Epithelial cell of umbilical artery (primary cell): Measurements from ENCODE around the gene RPUSD3. TPM values are rescaled to one million over a fixed set of nuclear protein-coding genes. Genes with fewer than 3 reads are reported as not detected.

ENCODE experiments used
- total RNA-seq: library from RNA; depleted of rRNA; stranded (reverse); fragments of >200 nt; gene quantifications from 2 replicates; pipeline ENCODE4 v1.2.3, GENCODE V29; 2014

Gene RPUSD3, protein sequence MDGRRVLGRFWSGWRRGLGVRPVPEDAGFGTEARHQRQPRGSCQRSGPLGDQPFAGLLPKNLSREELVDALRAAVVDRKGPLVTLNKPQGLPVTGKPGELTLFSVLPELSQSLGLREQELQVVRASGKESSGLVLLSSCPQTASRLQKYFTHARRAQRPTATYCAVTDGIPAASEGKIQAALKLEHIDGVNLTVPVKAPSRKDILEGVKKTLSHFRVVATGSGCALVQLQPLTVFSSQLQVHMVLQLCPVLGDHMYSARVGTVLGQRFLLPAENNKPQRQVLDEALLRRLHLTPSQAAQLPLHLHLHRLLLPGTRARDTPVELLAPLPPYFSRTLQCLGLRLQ
- 39.6 and 57.4 TPM in 2 replicates for total RNA-seq

DNA sequence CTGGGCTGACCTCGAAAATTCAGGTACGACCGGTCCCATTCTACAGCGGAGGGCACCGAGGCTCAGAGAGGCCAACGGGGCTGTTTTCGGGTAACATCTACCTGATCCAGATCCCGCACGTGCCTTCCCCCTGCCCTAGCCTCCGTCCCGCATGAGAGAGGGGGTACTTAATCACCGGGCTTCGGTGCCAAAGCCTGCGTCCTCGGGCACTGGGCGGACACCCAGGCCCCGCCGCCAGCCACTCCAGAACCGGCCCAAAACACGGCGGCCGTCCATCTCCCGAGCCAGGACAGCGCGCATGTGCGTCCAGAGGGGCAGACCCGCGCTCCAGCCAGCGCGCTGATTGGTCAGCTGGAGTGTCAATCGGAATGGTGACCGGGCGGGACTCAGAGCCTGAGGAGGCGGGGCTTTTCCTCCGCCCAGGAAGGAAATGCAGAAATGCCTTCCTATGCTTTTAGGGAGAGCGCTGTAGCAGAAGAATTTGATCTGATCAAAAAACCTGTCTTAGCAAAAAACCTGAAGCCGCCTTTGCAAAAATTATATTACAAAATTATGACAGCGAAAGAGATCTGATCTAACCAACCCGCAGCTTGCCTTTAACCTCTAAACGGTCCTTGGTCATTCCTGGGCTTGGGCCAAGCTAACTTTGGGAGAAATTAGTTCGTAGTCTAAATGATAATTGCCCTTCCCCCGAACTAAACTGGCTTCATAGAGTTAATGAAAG lies at the start of gene RPUSD3:
Gene RPUSD3 (minus strand): TSS at position 294 of the 724 bp plus-strand sequence. CDS start 18 bp downstream, at position 276.

DNA sequence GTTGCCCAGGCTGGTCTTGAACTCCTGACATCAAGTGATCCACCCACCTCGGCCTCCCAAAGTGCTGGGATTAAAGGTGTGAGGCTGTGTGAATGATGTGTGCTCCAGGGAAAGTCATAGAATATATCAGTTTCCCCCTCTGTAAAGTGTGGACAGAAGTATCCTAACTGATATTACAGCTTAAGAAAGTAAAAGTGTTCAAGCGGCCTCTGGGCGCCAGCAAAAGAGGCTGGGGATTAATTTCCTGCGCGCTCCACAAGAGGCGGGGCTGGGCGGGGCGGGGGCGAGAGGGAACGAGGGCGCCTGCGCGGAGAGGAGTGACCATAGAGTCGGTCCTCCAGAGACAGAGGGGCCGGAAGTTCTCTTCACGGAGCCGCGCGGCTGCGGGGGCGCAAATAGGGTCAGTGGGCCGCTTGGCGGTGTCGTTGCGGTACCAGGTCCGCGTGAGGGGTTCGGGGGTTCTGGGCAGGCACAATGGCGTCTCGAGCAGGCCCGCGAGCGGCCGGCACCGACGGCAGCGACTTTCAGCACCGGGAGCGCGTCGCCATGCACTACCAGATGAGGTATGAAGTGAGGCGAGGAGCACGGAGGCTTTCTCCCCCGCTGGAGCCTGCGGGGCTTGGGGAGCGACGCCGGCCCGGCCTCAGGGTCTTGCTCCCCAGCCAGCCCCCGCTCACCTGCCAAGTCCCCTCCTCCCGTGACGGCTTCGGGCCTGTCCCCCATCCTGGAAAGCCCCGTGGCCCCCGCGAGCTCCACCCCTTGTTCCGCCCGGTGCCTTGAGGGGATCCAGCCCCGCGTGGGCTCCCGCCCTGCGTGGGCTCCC lies 46.7 kb upstream of the RPUSD3 start, which contains the start of gene JAGN1:
Gene JAGN1 (plus strand): TSS at position 362 of the 823 bp plus-strand sequence. CDS start 113 bp downstream, at position 475.

DNA sequence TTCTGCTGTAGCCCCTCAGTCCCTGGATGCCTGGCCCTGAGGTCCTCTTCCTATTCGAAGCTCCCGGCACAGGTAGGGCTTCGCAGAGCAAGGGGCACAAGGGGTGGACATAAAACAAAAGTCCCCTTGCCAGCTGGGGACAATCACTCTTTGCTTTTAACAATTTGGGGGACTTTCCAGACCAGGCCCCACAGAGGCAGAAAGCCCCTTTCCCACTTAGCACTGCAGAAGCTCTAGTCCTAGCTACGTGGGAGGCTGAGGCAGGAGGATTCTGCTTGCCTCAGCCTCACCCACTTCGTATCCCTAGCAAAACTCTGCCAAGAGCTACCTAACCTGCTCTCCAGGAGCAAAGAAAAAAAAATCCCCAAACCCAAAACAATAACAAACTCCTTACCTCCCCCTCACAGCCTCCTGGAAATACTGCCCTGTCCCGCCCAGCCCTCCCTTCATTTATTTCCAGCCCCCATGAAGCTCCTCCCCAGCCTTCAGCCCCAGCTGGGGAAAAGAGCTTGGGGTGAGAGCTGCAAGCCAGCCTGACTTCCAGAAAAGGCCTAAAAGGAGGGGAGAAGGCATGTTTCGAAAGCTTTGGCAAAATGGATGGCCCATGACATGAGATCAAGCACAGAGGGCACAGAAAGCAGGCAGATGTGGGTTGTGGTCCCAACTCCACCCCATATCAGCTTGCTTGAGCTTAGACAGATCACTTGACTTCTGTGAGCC lies 36.2 kb upstream of the RPUSD3 start, which contains the start of gene CIDEC:
Gene CIDEC (minus strand): TSS at position 424 of the 720 bp plus-strand sequence. CDS start 1,767 bp downstream, outside the sequence.

DNA sequence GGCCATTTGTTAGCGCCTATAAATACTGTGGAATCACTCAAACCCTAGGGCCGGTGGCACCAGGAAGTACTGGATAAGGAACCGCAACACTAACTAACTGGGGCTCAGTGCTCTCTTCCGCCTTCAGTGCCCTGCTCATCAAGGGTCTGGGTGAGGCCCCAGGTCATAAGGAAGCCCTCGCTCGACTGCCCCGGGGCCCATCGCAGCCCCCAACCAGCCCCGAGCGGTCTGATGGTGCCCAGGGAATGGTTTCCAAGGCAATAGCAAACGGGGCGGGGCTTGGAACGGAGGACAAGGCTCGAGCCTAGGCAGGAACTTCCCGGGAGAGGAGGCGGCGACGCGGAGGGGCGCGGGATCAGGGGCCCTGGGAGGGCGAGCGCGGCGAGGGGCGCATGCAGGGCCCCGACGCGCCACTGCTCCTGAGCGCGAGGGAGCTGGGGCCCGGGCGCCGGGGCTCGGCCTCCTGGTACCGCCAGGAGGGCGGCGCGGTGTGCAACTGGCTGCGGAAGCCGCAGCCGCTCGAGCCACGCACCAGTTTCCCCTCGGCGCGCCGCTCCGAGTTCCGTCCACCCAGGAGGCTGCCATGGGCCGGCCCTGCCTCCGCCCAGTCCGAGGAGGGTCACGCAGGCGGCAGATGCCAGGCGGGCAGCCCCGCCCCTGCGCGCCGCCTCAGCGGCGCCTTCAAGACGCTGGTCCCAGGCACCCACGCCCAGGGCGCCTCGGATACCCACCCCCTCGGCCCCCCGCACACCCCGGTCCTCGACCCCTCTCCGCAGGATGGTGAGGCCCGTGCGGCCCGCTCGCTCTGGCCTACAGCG lies 34.0 kb downstream of the RPUSD3 start, which contains the start of gene TTLL3:
Gene TTLL3 (plus strand): TSS at position 648 of the 818 bp plus-strand sequence. CDS start 400 bp downstream, outside the sequence.

DNA sequence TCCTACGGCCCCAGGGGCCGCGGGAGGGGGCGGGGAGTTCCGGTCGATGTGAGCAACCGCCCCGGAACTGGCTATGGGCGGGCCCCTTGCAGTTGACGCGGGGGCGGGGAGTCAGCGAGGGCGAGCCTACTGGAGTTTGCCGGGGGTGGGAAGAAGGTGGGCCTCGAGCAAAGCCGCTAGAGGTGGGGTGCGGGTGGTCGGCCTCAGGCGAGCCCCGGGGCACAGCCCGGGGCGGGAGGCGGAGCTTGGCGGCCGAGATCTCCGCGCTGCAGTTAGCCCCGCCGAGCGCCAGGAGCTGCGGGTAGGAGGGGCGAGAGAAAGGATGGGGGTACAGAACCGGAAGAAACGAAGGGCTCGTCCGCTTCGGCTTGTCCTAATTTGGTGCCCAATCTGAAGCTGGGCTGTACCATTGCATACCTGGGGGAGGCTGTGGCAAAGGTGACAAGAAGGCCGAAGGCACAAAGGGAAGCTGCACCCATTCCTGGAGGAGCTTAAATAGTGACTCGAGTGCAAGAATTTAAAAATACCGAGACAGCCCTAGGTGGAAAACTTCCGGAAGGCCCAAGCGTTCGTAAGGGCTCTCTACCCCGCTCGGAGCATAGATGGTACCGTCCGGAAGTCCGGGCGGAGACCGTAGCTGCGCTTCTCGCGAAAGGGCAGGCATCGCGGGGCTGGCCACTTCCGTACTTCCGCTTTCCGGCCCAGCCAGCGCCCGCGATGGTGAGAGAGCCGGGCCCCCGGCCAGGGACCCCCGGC lies 51.2 kb downstream of the RPUSD3 start, which contains the start of the genes ARPC4 and TADA3:
Gene ARPC4 (plus strand): TSS at position 678 of the 756 bp plus-strand sequence. CDS start 40 bp downstream, at position 718.
Gene TADA3 (minus strand): TSS at position 69 of the 756 bp plus-strand sequence. CDS start 1,007 bp downstream, outside the sequence.

Other genes with a start within 250 kb of the RPUSD3 start
- gene MTMR14, start 194.5 kb downstream of the RPUSD3 start, total RNA-seq, result 60.0 and 61.4 TPM in 2 replicates
- not detected in 2 replicates for gene CPNE9, start 140.2 kb downstream of the RPUSD3 start, total RNA-seq
- 16.9 and 19.8 TPM in 2 replicates for gene BRPF1, start 112.3 kb downstream of the RPUSD3 start, total RNA-seq
- 16.9 and 19.3 TPM in 2 replicates for gene OGG1, start 94.1 kb downstream of the RPUSD3 start, total RNA-seq
- 39.6 and 59.9 TPM in 2 replicates for gene CAMK1, start 74.1 kb downstream of the RPUSD3 start, total RNA-seq
- gene TADA3, start 51.5 kb downstream of the RPUSD3 start, total RNA-seq, result 32.7 and 36.7 TPM in 2 replicates
- 379 and 401 TPM in 2 replicates for gene ARPC4, start 50.9 kb downstream of the RPUSD3 start, total RNA-seq
- 5.8 and 8.7 TPM in 2 replicates for gene TTLL3, start 33.7 kb downstream of the RPUSD3 start, total RNA-seq
- gene CIDEC, start 36.2 kb upstream of the RPUSD3 start, total RNA-seq, result not detected in 2 replicates
- gene JAGN1, start 46.6 kb upstream of the RPUSD3 start, total RNA-seq, result 40.1 and 43.2 TPM in 2 replicates
- 0.32 TPM in 1 of 2 replicates, not detected in the other for gene IL17RE, start 58.8 kb upstream of the RPUSD3 start, total RNA-seq
- gene IL17RC, start 73.1 kb upstream of the RPUSD3 start, total RNA-seq, result 21.7 and 23.1 TPM in 2 replicates
- 27.6 and 39.4 TPM in 2 replicates for gene CRELD1, start 89.8 kb upstream of the RPUSD3 start, total RNA-seq
- 0.97 and 1.1 TPM in 2 replicates for gene PRRT3, start 108.4 kb upstream of the RPUSD3 start, total RNA-seq
- 39.0 and 63.1 TPM in 2 replicates for gene EMC3, start 142.8 kb upstream of the RPUSD3 start, total RNA-seq
- gene FANCD2, start 182.4 kb upstream of the RPUSD3 start, total RNA-seq, result 18.5 and 22.2 TPM in 2 replicates